ENCODE data around the gene FITM1.

FITM1 gene

GRCh38 chr14:24082411-24083080 is 47.9 kb upstream of the FITM1 start:
- no peaks in the 10 kb centered on the region for H3K9me2 ChIP-seq (replicated peaks; ENCODE audit: control insufficient read depth, low read length)
- no peak overlapping the region for H3K4me2 ChIP-seq (ENCODE audit: low read length)
- TF ChIP-seq EZH2phosphoT487 (IDR thresholded peaks at IDR 0.05; ENCODE audit: borderline replicate concordance, low read length) (no peak), CTCF (IDR thresholded peaks at IDR 0.05; ENCODE audit: low read depth, low read length, poor library complexity, severe bottlenecking) (no peak)
- H3K4me1 ChIP-seq (ENCODE audit: control insufficient read depth, low read length): peaks cover 21% of the 10 kb centered on the region
- H3K36me3 ChIP-seq (ENCODE audit: control insufficient read depth, low read length): no peaks in the 10 kb centered on the region
- no peak overlapping the region for H3K4me3 ChIP-seq (ENCODE audit: low read length)
- no peak overlapping the region for H3K27ac ChIP-seq (ENCODE audit: low read depth, low read length)
- no peaks in the 10 kb centered on the region for H3F3A ChIP-seq (ENCODE audit: control insufficient read depth, insufficient read depth)
- H3K9me3 ChIP-seq (ENCODE audit: control insufficient read depth, insufficient read depth, low read length): no peaks in the 10 kb centered on the region
- H4K20me1 ChIP-seq (ENCODE audit: control insufficient read depth, insufficient read depth, low read depth, low read length): no peaks in the 10 kb centered on the region
- H3K27me3 ChIP-seq (ENCODE audit: control insufficient read depth, low read length): no peaks in the 10 kb centered on the region
- no peaks in the 10 kb centered on the region for H3K79me2 ChIP-seq (ENCODE audit: control insufficient read depth, low read length)

GRCh38 chr14:24083462-24083861 is 47.0 kb upstream of the FITM1 start:
- Histone ChIP-seq H3F3A (ENCODE audit: control insufficient read depth, insufficient read depth) (no peaks in the 10 kb centered on the region), H3K9me2 (replicated peaks; ENCODE audit: control insufficient read depth, low read length) (no peaks in the 10 kb centered on the region), H3K36me3 (ENCODE audit: control insufficient read depth, low read length) (no peaks in the 10 kb centered on the region), H3K4me3 (ENCODE audit: low read length) (no peak overlapping the region), H3K4me1 (ENCODE audit: control insufficient read depth, low read length) (peaks cover 21% of the 10 kb centered on the region), H3K4me2 (ENCODE audit: low read length) (no peak overlapping the region), H3K27ac (ENCODE audit: low read depth, low read length) (no peak overlapping the region), H4K20me1 (ENCODE audit: control insufficient read depth, insufficient read depth, low read depth, low read length) (no peaks in the 10 kb centered on the region), H3K27me3 (ENCODE audit: control insufficient read depth, low read length) (no peaks in the 10 kb centered on the region), H3K79me2 (ENCODE audit: control insufficient read depth, low read length) (no peaks in the 10 kb centered on the region), H3K9me3 (ENCODE audit: control insufficient read depth, insufficient read depth, low read length) (no peaks in the 10 kb centered on the region)
- TF ChIP-seq EZH2phosphoT487 (IDR thresholded peaks at IDR 0.05; ENCODE audit: borderline replicate concordance, low read length) (no peak), CTCF (IDR thresholded peaks at IDR 0.05; ENCODE audit: low read depth, low read length, poor library complexity, severe bottlenecking) (no peak)

- H3F3A ChIP-seq (ENCODE audit: control insufficient read depth, insufficient read depth): no peaks in the 10 kb centered on the region
- no peaks in the 10 kb centered on the region for H3K36me3 ChIP-seq (ENCODE audit: control insufficient read depth, low read length)
- H3K9me3 ChIP-seq (ENCODE audit: control insufficient read depth, insufficient read depth, low read length): no peaks in the 10 kb centered on the region
- no peaks in the 10 kb centered on the region for H3K27me3 ChIP-seq (ENCODE audit: control insufficient read depth, low read length)
- no peak overlapping the region for H3K27ac ChIP-seq (ENCODE audit: low read depth, low read length)
- no peaks in the 10 kb centered on the region for H4K20me1 ChIP-seq (ENCODE audit: control insufficient read depth, insufficient read depth, low read depth, low read length)
- H3K4me2 ChIP-seq (ENCODE audit: low read length): no peak overlapping the region
- H3K4me3 ChIP-seq (ENCODE audit: low read length): no peak overlapping the region
- H3K4me1 ChIP-seq (ENCODE audit: control insufficient read depth, low read length): peaks cover 21% of the 10 kb centered on the region
- TF ChIP-seq EZH2phosphoT487 (IDR thresholded peaks at IDR 0.05; ENCODE audit: borderline replicate concordance, low read length) (no peak), CTCF (IDR thresholded peaks at IDR 0.05; ENCODE audit: low read depth, low read length, poor library complexity, severe bottlenecking) (no peak)
- no peaks in the 10 kb centered on the region for H3K9me2 ChIP-seq (replicated peaks; ENCODE audit: control insufficient read depth, low read length)
- no peaks in the 10 kb centered on the region for H3K79me2 ChIP-seq (ENCODE audit: control insufficient read depth, low read length)
Measured at GRCh38 chr14:24084440-24084839, 46.0 kb upstream of the FITM1 start.

Measured in DOHH2 (cell line).